ENCODE results near the gene FBXL19.

FBXL19 gene

DNA sequence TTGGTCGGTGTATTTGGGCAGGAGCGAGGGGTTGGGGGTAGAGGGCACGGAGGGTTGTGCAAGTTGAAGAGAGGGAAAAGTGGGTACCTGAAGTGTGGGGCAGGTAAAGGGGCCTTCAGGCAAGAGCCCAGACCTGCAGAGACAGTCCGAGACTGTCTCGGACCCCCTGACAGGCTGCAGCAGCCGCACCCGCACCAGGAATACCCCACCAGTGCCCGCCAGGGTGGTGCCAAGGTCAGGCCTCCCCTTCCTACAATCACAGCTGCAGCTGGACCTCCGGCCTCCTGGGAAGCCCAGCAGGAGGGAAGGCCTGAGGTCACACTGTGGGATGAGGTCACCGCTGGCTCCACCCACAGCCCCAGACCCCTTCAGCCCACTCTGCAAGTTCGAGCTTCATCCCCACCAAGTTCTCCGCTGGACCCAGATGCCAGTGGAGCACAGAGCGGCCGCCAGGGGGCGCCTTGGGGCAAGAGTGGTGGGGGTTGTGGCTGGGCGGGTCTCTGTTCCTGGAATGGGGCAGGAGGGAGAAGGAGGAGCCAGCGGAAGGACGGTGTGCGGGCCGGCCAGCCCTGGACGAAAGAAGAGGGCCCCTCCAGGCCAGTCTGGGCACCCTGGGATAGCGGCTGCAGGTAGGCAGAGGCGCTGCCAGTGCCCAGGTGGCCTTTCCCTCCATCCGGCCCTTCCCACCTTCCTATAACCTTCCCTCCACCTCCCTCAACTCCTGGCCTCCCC lies 61.5 kb downstream of the FBXL19 start, which contains the start of gene HSD3B7:
HSD3B7 (plus strand) TSS at position 539 of the 732 bp plus-strand sequence. CDS start 452 bp downstream, outside the sequence.
- TF ChIP-seq, protein P1, sequence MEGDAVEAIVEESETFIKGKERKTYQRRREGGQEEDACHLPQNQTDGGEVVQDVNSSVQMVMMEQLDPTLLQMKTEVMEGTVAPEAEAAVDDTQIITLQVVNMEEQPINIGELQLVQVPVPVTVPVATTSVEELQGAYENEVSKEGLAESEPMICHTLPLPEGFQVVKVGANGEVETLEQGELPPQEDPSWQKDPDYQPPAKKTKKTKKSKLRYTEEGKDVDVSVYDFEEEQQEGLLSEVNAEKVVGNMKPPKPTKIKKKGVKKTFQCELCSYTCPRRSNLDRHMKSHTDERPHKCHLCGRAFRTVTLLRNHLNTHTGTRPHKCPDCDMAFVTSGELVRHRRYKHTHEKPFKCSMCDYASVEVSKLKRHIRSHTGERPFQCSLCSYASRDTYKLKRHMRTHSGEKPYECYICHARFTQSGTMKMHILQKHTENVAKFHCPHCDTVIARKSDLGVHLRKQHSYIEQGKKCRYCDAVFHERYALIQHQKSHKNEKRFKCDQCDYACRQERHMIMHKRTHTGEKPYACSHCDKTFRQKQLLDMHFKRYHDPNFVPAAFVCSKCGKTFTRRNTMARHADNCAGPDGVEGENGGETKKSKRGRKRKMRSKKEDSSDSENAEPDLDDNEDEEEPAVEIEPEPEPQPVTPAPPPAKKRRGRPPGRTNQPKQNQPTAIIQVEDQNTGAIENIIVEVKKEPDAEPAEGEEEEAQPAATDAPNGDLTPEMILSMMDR (IDR thresholded peaks at IDR 0.05): peak; percentile 92 to 95
- peak within 1 kb of the TSS; percentile 40 to 55 for H3K4me3 ChIP-seq
- H3K27ac ChIP-seq: peak within 1 kb of the TSS in 1 of 2 donors; percentile 33
- H3K27me3 ChIP-seq: no peaks in the 10 kb centered on the region
- no peaks in the 10 kb centered on the region for H3K9me3 ChIP-seq
- peak; percentile 91 to 93 for DNase-seq
- intact Hi-C loops (cut with DNase I; ENCODE audit: low total_unique reads): loop anchor here (1.0 to 10.0 kb wide), 5 partner anchors 87 to 890 kb away; partner anchors contain the start of genes ZNF267, ZNF646 and ZNF668
- H3K36me3 ChIP-seq: peaks cover 9 to 60% (median 38%) of the 10 kb centered on the region in 3 donors
- peaks cover 0 to 15% (median 11%) of the 10 kb centered on the region in 4 donors for H3K4me1 ChIP-seq

DNA sequence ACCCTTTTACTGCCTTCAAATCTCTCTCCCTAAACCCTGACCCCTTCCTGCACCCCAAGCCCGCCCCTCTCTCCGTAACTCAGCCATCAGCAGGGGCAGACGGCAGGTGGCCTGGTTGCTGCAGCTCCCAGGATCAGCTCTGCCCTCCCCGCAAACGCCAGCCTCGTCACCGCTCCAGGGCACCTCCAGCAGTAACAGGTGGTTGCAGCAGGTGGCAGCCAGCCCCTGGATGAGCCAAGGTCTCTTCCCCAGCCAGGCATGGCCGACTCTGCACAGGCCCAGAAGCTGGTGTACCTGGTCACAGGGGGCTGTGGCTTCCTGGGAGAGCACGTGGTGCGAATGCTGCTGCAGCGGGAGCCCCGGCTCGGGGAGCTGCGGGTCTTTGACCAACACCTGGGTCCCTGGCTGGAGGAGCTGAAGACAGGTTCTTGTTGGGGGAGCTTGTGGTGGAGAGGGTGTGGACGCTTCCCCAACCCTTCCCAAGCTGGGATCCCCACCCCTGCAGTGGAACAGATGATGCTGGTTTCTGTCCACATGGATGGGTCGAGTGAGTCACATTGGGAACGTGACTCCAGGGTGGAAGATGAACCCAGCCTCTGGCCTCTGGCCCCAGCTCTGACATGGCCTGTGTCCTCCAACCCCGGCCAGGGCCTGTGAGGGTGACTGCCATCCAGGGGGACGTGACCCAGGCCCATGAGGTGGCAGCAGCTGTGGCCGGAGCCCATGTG lies 62.2 kb downstream of the FBXL19 start:
- Histone ChIP-seq H3K36me3 (peaks cover 3 to 53% (median 30%) of the 10 kb centered on the region in 3 donors), H3K9me3 (no peaks in the 10 kb centered on the region), H3K27me3 (no peaks in the 10 kb centered on the region), H3K4me1 (peaks cover 0 to 15% (median 11%) of the 10 kb centered on the region in 4 donors), H3K4me3 (peak overlapping the region; percentile 40 to 55), H3K27ac (peak overlapping the region in 1 of 2 donors; percentile 33)
- TF ChIP-seq, protein P1 (IDR thresholded peaks at IDR 0.05): no peak
- intact Hi-C loops (cut with DNase I; ENCODE audit: low total_unique reads): loop anchor here (1.0 to 10.0 kb wide), 5 partner anchors 87 to 889 kb away; partner anchors contain the start of genes ZNF267, ZNF646 and ZNF668
- DNase-seq: peak in 1 of 2 donors; percentile 48

DNA sequence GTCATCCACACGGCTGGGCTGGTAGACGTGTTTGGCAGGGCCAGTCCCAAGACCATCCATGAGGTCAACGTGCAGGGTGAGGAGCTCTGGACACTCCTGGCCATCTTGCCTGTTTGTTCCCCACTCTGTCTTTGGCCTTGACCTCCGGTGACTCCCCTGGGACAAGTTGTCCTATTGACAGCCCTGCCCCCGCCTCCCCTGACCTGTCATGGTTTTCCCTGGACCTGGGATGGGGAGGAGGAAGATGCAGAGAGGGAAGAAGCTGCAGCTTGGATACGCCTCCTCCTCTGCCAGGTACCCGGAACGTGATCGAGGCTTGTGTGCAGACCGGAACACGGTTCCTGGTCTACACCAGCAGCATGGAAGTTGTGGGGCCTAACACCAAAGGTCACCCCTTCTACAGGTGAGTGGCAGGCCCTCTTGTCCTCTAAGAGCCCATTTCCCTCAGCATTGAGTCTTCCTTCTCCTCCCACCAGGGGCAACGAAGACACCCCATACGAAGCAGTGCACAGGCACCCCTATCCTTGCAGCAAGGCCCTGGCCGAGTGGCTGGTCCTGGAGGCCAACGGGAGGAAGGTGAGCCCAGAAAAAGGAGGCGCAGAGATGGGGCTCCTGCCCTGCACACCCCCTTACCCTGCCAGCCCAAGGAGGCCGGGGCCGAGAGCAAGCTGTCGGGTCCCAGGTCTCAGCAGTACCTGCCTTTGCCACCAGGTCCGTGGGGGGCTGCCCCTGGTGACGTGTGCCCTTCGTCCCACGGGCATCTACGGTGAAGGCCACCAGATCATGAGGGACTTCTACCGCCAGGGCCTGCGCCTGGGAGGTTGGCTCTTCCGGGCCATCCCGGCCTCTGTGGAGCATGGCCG lies 63.0 kb downstream of the FBXL19 start:
- Histone ChIP-seq H3K27me3 (no peaks in the 10 kb centered on the region), H3K4me1 (peaks cover 0 to 15% (median 11%) of the 10 kb centered on the region in 4 donors), H3K36me3 (peaks cover 0 to 45% (median 22%) of the 10 kb centered on the region in 3 donors), H3K9me3 (no peaks in the 10 kb centered on the region), H3K27ac (peak overlapping the region in 1 of 2 donors; percentile 33), H3K4me3 (no peak overlapping the region)
- TF ChIP-seq, protein P1 (IDR thresholded peaks at IDR 0.05): no peak
- no peak for DNase-seq
- intact Hi-C loops (cut with DNase I; ENCODE audit: low total_unique reads): loop anchor here (5.0 to 10.0 kb wide), 4 partner anchors 86 to 888 kb away; partner anchors contain the start of genes ZNF267, ZNF646 and ZNF668

DNA sequence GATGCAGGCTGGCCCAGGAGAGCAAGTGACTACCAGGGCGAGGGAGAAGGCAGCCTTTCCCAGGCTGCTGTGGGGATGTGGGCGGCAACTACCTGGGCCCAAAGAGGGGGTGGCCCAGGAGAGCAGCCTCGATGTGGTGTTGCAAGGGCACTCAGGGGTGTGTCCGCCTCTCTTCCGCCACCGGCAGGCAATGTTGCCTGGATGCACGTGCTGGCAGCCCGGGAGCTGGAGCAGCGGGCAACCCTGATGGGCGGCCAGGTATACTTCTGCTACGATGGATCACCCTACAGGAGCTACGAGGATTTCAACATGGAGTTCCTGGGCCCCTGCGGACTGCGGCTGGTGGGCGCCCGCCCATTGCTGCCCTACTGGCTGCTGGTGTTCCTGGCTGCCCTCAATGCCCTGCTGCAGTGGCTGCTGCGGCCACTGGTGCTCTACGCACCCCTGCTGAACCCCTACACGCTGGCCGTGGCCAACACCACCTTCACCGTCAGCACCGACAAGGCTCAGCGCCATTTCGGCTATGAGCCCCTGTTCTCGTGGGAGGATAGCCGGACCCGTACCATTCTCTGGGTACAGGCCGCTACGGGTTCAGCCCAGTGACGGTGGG lies 64.3 kb downstream of the FBXL19 start:
- Histone ChIP-seq H3K27me3 (no peaks in the 10 kb centered on the region), H3K4me3 (no peak overlapping the region), H3K9me3 (no peaks in the 10 kb centered on the region), H3K4me1 (peaks cover 0 to 15% (median 11%) of the 10 kb centered on the region in 4 donors), H3K27ac (no peak overlapping the region), H3K36me3 (peaks cover 0 to 32% (median 13%) of the 10 kb centered on the region in 3 donors)
- DNase-seq: no peak
- TF ChIP-seq, protein P1 (IDR thresholded peaks at IDR 0.05): no peak
- intact Hi-C loops (cut with DNase I; ENCODE audit: low total_unique reads): loop anchor here (5.0 to 10.0 kb wide), 4 partner anchors 85 to 887 kb away; partner anchors contain the start of genes ZNF267, ZNF646 and ZNF668
